Measurements from ENCODE around the gene TAS2R1.

DNA sequence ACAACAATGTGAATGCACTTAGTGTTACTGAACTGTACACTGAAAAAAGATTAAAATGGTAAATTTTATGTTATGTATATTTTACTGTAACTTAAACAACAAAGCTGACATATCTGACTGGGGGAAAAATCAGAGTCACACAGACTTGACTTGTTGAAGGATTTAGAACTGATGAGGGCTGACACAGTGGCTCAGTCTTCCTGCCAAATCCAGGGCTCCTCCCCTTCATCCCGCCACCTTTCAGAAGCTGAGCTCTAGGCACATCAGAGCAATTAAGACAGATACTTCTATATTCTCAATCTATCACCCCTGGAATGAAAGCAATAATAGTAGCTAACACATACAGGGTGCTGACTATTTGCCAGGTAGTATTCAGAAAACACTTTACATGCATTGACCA, 27.7 kb upstream of the TAS2R1 start:
- TF ChIP-seq, protein P1, sequence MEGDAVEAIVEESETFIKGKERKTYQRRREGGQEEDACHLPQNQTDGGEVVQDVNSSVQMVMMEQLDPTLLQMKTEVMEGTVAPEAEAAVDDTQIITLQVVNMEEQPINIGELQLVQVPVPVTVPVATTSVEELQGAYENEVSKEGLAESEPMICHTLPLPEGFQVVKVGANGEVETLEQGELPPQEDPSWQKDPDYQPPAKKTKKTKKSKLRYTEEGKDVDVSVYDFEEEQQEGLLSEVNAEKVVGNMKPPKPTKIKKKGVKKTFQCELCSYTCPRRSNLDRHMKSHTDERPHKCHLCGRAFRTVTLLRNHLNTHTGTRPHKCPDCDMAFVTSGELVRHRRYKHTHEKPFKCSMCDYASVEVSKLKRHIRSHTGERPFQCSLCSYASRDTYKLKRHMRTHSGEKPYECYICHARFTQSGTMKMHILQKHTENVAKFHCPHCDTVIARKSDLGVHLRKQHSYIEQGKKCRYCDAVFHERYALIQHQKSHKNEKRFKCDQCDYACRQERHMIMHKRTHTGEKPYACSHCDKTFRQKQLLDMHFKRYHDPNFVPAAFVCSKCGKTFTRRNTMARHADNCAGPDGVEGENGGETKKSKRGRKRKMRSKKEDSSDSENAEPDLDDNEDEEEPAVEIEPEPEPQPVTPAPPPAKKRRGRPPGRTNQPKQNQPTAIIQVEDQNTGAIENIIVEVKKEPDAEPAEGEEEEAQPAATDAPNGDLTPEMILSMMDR (conservative IDR thresholded peaks at IDR 0.05; ENCODE audit: low read length): no peak
- no peak for TF ChIP-seq EZH2phosphoT487 (IDR thresholded peaks at IDR 0.05; ENCODE audit: borderline replicate concordance)

All from Loucy (cell line).